ENCODE measurements around the gene PPIB. TPM values are rescaled to one million over a fixed set of nuclear protein-coding genes. Genes with fewer than 3 reads are reported as not detected.
"Not testable (repeated sequence)": the region's sequence is repeated elsewhere in the genome, so short reads cannot be mapped to it uniquely, and the experiment has no call there.

Gene PPIB
- polyA plus RNA-seq, 1 donor: 256 TPM

GRCh38 chr15:64110108-64110701, 52.6 kb downstream of the PPIB start:
- not testable (repeated sequence) for DNase-seq (ENCODE audit: low read depth)

DNA sequence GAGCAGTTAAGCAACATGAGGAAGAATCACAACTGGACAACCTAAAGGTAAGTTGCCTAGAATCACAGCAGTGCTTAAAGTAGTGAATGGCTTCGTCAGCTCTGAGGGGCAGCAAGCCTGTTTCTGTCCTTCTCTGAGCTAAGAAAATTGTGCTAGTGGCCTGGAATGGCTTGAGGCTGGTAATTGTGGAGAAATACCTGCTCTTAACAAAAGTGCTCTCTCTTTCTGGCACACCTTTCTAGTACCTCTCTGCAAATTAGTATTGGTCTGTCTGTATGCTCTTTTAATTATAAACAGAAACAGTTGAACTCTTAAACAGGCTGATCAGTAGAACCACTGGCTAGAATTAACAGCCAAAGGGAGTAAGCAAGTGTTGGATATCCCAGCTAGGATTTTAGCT, 55.5 kb downstream of the PPIB start:
- DNase-seq (ENCODE audit: low read depth): no peak

Other genes starting within 250 kb of the PPIB start
- 4.4 TPM for gene DAPK2, start 116.5 kb downstream of the PPIB start, polyA plus RNA-seq (ENCODE audit: insufficient read length)
- 43.6 TPM for gene CIAO2A, start 69.2 kb downstream of the PPIB start, polyA plus RNA-seq (ENCODE audit: insufficient read length)
- 50.7 TPM for gene SNX1, start 67.0 kb downstream of the PPIB start, polyA plus RNA-seq (ENCODE audit: insufficient read length)
- gene SNX22, start 11.3 kb downstream of the PPIB start, polyA plus RNA-seq (ENCODE audit: insufficient read length): 1.1 TPM
- gene CSNK1G1, start 193.2 kb upstream of the PPIB start, polyA plus RNA-seq (ENCODE audit: insufficient read length): 10.9 TPM
- 27.1 TPM for gene PCLAF, start 218.4 kb upstream of the PPIB start, polyA plus RNA-seq (ENCODE audit: insufficient read length)
- gene TRIP4, start 224.8 kb upstream of the PPIB start, polyA plus RNA-seq (ENCODE audit: insufficient read length): 24.3 TPM